A673 (cell line): ENCODE results near the gene IFT74. TPM values are rescaled to one million over a fixed set of nuclear protein-coding genes. Genes with fewer than 3 reads are reported as not detected.
A peak's percentile ranks its signal among the peaks of the same experiment; 100 is the strongest.

Experiments used
- Bru-seq: library from RNA; stranded (reverse); fragments of 400-500 nt; gene quantifications from one replicate; lab custom pipeline; 2021; lab: Mats Ljungman, UMichigan
- BruChase-seq, 2 experiments: library from RNA; stranded (reverse); fragments of 400-500 nt; gene quantifications; one replicate each; lab custom pipeline; 2021; lab: Mats Ljungman, UMichigan
- BruUV-seq: library from RNA; stranded (reverse); fragments of 400-500 nt; replicated peaks from 2 replicates; lab custom pipeline; 2021; lab: Mats Ljungman, UMichigan
- CTCF ChIA-PET: fragments of 300-600 bp; sonication (Branson Sonifier 250); formaldehyde crosslinking; loops from one replicate; lab custom pipeline; 2022; ENCODE audit warnings: antibody characterized with exemption; lab: Charles Lee
- POLR2A ChIA-PET: fragments of 300-600 bp; sonication (Branson Sonifier 250); formaldehyde crosslinking; loops from one replicate; lab custom pipeline; 2022; ENCODE audit warnings: antibody characterized with exemption; ENCODE audit not compliant: low non-redundant PET; lab: Charles Lee
- DNase-seq: peaks from one replicate; pipeline ENCODE4 v3.0.0-alpha.2; 2015; ENCODE audit warnings: low spot score
- H3K27ac ChIP-seq: fragments of 200-600 bp; sonication (generic); 2 replicates; pipeline ENCODE4 v1.5.1; 2016; ENCODE audit warnings: mixed run types, low read depth, mild to moderate bottlenecking, mixed read lengths, antibody characterized with exemption, low read length; ENCODE audit not compliant: poor library complexity, severe bottlenecking
- H3K27me3 ChIP-seq: fragments of 200-600 bp; sonication (generic); replicated peaks from 2 replicates; pipeline ENCODE4 v1.6.1; 2017; ENCODE audit warnings: mixed run types, low read depth, mild to moderate bottlenecking, mixed read lengths, antibody characterized with exemption, low read length; ENCODE audit not compliant: insufficient read depth, poor library complexity
- H3K36me3 ChIP-seq: fragments of 200-600 bp; sonication (generic); 2 replicates; pipeline ENCODE4 v1.6.1; 2016; ENCODE audit warnings: mixed run types, mild to moderate bottlenecking, mixed read lengths, antibody characterized with exemption, low read length; ENCODE audit not compliant: insufficient read depth, poor library complexity, severe bottlenecking
- H3K4me1 ChIP-seq: fragments of 200-600 bp; sonication (generic); 2 replicates; pipeline ENCODE4 v1.6.1; 2017; ENCODE audit warnings: mixed run types, mild to moderate bottlenecking, mixed read lengths, antibody characterized with exemption, low read length; ENCODE audit not compliant: insufficient read depth, poor library complexity, severe bottlenecking
- H3K4me3 ChIP-seq: fragments of 200-600 bp; sonication (generic); 2 replicates; pipeline ENCODE4 v1.5.1; 2016; ENCODE audit warnings: low read depth, mixed run types, mild to moderate bottlenecking, mixed read lengths, low read length; ENCODE audit not compliant: poor library complexity, severe bottlenecking
- H3K9me3 ChIP-seq: fragments of 200-600 bp; sonication (generic); 2 replicates; pipeline ENCODE4 v1.6.1; 2016; ENCODE audit warnings: mixed run types, low read depth, mild to moderate bottlenecking, mixed read lengths, antibody characterized with exemption, low read length; ENCODE audit not compliant: poor library complexity, severe bottlenecking
- CTCF ChIP-seq: fragments of 300-800, 200-600 bp; sonication (generic); conservative IDR thresholded peaks from 2 replicates; pipeline ENCODE4 v1.5.1; 2017; ENCODE audit warnings: low read depth, mild to moderate bottlenecking, antibody characterized with exemption, low read length, moderate library complexity, mixed read lengths
- EZH2 ChIP-seq: fragments of 200-600 bp; sonication (generic); IDR thresholded peaks from 2 replicates; pipeline ENCODE4 v1.6.1; 2017; ENCODE audit warnings: borderline replicate concordance, low read depth, mild to moderate bottlenecking, mixed read lengths, antibody characterized with exemption, low read length; ENCODE audit not compliant: poor library complexity, severe bottlenecking
- intact Hi-C: fragments of 100-400 bp; cut with micrococcal nuclease; formaldehyde crosslinking; loops from one replicate; pipeline ENCODE4 v1.10.0; 2022; ENCODE audit not compliant: unreplicated experiment
- long read RNA-seq: library from polyadenylated mRNA; stranded (forward); transcript quantifications from one replicate; pipeline ENCODE4 v2.0.0, GENCODE V29; 2022
- total RNA-seq: library from RNA; stranded (reverse); gene quantifications from 2 replicates; pipeline ENCODE4 v1.2.3, GENCODE V29; 2021

Gene IFT74
- total RNA-seq: 9.3 and 12.4 TPM in 2 replicates
- percentile 57 among the genes with signal in this experiment for Bru-seq, nascent RNA
- percentile 47 among the genes with signal in this experiment for BruChase-seq, experiment 1, labeled RNA remaining after a 2-hour chase
- percentile 45 among the genes with signal in this experiment for BruChase-seq, experiment 2, labeled RNA remaining after a 6-hour chase
- long read RNA-seq, transcript IFT74-201 (20 exons, 2,160 nt): major isoform, 20 of 28 reads
- long read RNA-seq, partial matches to known transcripts: 3 of 28 reads
- long read RNA-seq, other reads (novel, unspliced or antisense): 3 of 28 reads

- no peak for TF ChIP-seq CTCF
- TF ChIP-seq EZH2: no peak
- TSS peak; percentile 63 for BruUV-seq
- POLR2A ChIA-PET: interaction anchor here (0.5 kb wide), 1 partner anchor 15 kb away, joined by 3 read pairs; no protein-coding TSS in a partner anchor
- Histone ChIP-seq H3K27ac (peak within 1 kb of the TSS; percentile 77), H3K36me3 (no peaks in the 10 kb centered on the region), H3K4me1 (peaks cover 6% of the 10 kb centered on the region), H3K9me3 (no peaks in the 10 kb centered on the region), H3K4me3 (peak within 1 kb of the TSS; percentile 61), H3K27me3 (no peaks in the 10 kb centered on the region)
- CTCF ChIA-PET: no interaction called here
- DNase-seq: peak; percentile 95
- intact Hi-C loops: no loop called here
Measured at GRCh38 chr9:26955921-26956859, at the start of gene IFT74. Gene IFT74, plus strand, starts transcription at chr9:26956412. Its CDS starts 5,556 bp downstream, at chr9:26961968.

GRCh38 chr9:26913138-26913668 lies 43.0 kb upstream of the IFT74 start:
- intact Hi-C loops: no loop called here
- Histone ChIP-seq H3K36me3 (peaks cover 14% of the 10 kb centered on the region), H3K4me1 (no peaks in the 10 kb centered on the region), H3K27me3 (no peaks in the 10 kb centered on the region), H3K4me3 (no peak overlapping the region), H3K9me3 (no peaks in the 10 kb centered on the region), H3K27ac (no peak overlapping the region)
- ChIA-PET POLR2A (no interaction called here), CTCF (no interaction called here)
- BruUV-seq: no TSS peak
- TF ChIP-seq EZH2 (no peak), CTCF (no peak)
- no peak for DNase-seq

GRCh38 chr9:26919698-26920097 lies 36.5 kb upstream of the IFT74 start:
- BruUV-seq: no TSS peak
- intact Hi-C loops: no loop called here
- no peak for DNase-seq
- Histone ChIP-seq H3K27ac (no peak overlapping the region), H3K36me3 (peaks cover 45% of the 10 kb centered on the region), H3K27me3 (no peaks in the 10 kb centered on the region), H3K9me3 (no peaks in the 10 kb centered on the region), H3K4me3 (no peak overlapping the region), H3K4me1 (no peaks in the 10 kb centered on the region)
- CTCF ChIA-PET: no interaction called here
- POLR2A ChIA-PET: no interaction called here
- TF ChIP-seq CTCF (no peak), EZH2 (no peak)
